NB4 (cell line): ENCODE data around the gene ZNF678.
"Not testable (repeated sequence)": the region's sequence is repeated elsewhere in the genome, so short reads cannot be mapped to it uniquely, and the experiment has no call there.

Source experiments
- DNase-seq: peaks from one replicate; pipeline ENCODE4 v3.0.0; 2010; ENCODE audit warnings: low read depth
- H3K4me3 ChIP-seq: one replicate; pipeline ENCODE4 v1.5.1; 2011; ENCODE audit warnings: mild to moderate bottlenecking, low read depth, low read length, moderate library complexity
- MYC ChIP-seq: IDR thresholded peaks from 2 replicates; pipeline ENCODE4 v1.6.1; 2011; ENCODE audit warnings: low read depth, low read length
- POLR2A ChIP-seq: IDR thresholded peaks from 2 replicates; pipeline ENCODE4 v1.6.1; 2011; ENCODE audit warnings: mild to moderate bottlenecking; ENCODE audit not compliant: insufficient read length; ENCODE audit errors: extremely low read depth
- TF ChIP-seq, protein P1 (sequence below): IDR thresholded peaks from one replicate; pipeline ENCODE4 v1.5.1; 2012; ENCODE audit warnings: low read depth, low read length
- TF ChIP-seq, protein P2 (sequence below): IDR thresholded peaks from 2 replicates; pipeline ENCODE4 v1.6.1; 2011; ENCODE audit warnings: low read depth, low read length

The ZNF678 gene

DNA sequence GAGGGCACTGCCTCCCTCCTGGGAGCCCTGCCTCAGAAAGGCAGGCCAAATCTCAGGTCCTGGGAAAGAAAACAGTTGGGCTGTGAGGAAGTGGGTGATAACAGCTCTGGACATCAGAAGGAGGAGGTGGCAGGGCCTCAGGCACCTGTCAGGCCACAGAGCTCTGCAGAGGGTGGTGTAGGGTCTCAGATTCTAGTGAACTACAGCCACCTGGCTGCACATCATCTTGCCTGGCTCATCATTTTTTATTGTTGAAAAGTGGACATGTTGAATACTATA, 15.3 kb upstream of the ZNF678 start:
- TF ChIP-seq, protein P1, sequence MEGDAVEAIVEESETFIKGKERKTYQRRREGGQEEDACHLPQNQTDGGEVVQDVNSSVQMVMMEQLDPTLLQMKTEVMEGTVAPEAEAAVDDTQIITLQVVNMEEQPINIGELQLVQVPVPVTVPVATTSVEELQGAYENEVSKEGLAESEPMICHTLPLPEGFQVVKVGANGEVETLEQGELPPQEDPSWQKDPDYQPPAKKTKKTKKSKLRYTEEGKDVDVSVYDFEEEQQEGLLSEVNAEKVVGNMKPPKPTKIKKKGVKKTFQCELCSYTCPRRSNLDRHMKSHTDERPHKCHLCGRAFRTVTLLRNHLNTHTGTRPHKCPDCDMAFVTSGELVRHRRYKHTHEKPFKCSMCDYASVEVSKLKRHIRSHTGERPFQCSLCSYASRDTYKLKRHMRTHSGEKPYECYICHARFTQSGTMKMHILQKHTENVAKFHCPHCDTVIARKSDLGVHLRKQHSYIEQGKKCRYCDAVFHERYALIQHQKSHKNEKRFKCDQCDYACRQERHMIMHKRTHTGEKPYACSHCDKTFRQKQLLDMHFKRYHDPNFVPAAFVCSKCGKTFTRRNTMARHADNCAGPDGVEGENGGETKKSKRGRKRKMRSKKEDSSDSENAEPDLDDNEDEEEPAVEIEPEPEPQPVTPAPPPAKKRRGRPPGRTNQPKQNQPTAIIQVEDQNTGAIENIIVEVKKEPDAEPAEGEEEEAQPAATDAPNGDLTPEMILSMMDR: no peak
- no peak for TF ChIP-seq POLR2A
- no peak for TF ChIP-seq MYC
- TF ChIP-seq, protein P2, sequence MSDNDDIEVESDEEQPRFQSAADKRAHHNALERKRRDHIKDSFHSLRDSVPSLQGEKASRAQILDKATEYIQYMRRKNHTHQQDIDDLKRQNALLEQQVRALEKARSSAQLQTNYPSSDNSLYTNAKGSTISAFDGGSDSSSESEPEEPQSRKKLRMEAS: no peak
- DNase-seq: no peak
- H3K4me3 ChIP-seq: no peak overlapping the region

DNA sequence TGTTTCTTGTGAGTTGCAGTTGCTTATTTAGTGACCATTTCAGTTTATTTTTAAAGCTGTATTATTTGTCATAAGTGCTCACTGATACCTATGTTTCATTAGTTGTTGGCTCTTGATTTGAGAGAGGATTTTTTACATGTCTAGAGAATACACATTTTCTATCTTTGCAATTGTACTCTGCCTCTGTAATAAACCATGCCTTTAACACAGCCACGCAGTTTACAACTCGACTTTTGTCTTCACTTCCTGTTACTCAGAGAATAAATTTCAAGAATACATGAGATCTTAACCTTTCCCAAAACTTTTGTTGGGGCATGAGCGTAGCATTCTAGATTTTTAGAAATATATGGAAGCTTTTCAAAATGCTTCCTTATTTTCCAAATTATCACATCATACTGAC, 14.9 kb upstream of the ZNF678 start:
- no peak for TF ChIP-seq MYC
- no peak for DNase-seq
- no peak overlapping the region for H3K4me3 ChIP-seq

DNA sequence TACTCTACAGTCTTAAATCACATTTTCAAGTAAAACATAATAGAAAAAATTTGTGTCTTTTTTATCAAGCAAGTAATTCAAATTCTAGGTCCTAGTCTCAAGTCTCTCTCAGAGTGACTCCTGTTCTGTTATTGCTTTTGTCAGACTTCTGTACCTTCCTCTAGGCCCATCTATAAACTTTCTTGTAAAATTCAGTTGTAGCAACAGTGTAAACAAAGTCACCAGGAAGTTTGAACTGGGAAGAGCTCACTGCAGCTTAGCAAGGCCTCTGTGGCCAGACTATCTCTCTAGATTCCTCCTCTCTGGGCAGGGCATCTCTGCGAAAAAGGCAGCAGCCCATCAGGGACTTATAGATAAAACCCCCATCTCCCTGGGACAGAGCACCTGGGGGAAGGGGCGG, 13.5 kb upstream of the ZNF678 start:
- H3K4me3 ChIP-seq: no peak overlapping the region
- no peak for DNase-seq
- TF ChIP-seq POLR2A: no peak
- TF ChIP-seq, protein P2: no peak
- TF ChIP-seq MYC: no peak
- TF ChIP-seq, protein P1: no peak

DNA sequence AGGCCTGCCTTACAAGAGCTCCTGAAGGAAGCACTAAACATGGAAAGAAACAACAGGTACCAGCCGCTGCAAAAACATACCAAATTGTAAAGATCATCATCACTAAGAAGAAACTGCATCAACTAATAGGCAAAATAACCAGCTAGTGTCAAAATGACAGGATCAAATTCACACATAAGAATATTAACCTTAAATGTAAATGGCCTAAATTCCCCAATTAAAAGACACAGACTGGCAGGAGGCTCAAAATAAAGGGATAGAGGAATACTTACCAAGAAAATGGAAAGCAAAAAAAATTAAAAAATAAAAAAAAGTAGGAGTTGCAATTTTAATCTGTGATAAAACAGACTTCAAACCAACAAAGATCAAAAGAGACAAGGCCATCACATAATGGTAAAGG, 11.5 kb upstream of the ZNF678 start:
- DNase-seq, H3K4me3 ChIP-seq: not testable (repeated sequence)

DNA sequence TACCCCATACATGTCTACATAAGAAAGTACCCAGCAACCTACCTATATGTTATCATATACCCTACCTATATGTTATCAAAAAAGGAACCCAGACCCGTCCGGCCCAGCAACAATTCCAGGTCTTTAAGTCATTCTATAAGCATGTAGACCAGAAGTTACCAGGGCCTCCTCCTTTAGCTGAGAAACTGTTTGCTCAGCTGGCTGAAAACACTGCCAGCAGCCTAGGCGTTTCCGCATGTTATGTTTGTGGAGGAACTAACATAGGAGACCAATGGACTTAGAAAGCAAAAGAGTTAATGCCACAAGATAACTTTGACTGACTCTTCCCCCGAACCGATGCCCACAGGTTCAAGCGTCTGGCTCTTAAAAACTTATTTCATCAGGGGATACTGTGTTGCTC, 7.1 kb upstream of the ZNF678 start:
- no peak for DNase-seq
- no peak overlapping the region for H3K4me3 ChIP-seq
- TF ChIP-seq, protein P2: no peak
- no peak for TF ChIP-seq POLR2A
- TF ChIP-seq MYC: no peak
- TF ChIP-seq, protein P1: no peak

DNA sequence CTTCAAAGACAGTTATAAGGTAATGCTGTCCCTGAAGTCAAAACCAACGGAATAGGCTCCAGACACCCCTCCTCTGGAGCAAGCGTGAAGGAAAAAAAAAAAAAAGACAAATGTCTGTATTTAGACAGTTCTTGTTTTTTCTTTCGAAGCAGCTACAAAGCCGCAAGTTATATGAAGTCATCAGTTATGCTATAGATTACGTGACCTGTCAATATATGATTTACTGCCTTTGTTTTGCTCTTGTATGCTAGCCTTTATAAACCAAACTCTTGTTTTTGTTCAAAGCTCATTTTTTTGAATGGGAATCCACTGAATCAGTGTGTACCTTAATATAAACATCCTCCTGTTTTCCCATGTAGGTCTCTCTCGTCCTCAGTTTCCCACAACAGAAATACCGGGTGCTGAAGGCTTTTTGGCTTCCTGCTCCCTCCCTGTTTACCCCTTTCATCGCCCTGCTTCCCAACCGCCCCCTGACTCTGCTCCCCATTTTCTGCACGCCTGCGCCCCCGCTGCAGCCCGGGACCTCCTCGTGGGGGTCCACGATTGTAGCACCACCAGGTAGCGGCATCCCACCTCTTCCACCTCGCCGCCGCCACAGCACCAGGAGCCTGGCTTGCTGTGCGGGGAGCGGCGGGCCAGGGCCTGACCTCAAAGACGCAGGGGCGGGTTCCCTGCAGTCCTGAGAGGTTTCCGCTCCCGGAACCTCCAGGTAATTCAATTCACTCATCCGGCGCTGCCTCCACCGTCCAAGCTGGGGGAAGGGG, 5.2 kb upstream of the ZNF678 start:
- TF ChIP-seq, protein P1: no peak
- TF ChIP-seq MYC: no peak
- no peak for TF ChIP-seq POLR2A
- TF ChIP-seq, protein P2: no peak
- H3K4me3 ChIP-seq: no peak overlapping the region
- no peak for DNase-seq

DNA sequence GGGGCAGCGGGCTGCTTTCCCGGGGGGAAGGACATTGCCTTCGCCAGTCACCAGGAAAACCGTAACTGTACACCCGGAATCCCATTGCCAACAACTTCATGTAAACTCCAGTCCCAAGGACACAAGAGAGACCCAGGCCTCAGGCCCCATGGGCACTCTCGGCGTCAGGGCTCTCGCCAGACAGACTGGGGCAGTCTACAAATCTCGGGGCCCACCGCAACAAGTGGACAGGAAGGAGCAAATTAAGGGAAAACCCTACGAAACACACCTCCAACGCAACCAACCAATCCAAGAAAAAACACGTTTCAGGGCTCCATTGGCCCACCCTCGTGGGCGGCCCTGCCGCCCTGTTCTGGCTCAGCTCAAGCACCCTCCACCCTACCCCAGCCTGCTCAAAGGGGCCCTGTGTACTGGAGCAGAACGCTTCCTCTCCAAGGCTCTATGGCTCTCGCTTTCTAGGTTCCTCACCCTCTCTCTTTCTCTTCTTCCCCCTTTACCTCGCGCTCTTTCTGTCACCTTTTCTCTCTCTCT, 4.6 kb upstream of the ZNF678 start:
- no peak overlapping the region for H3K4me3 ChIP-seq
- TF ChIP-seq, protein P2: no peak
- no peak for TF ChIP-seq MYC
- TF ChIP-seq POLR2A: no peak
- TF ChIP-seq, protein P1: no peak
- no peak for DNase-seq
